NCI-H345 (cell line): Measurements from ENCODE around the gene GRIN3A.
"Not testable (repeated sequence)": the region's sequence is repeated elsewhere in the genome, so short reads cannot be mapped to it uniquely, and the experiment has no call there.

Experiments used
- DNase-seq: peaks from one replicate; lab custom pipeline; 2025; lab: John Stamatoyannopoulos, UW

The GRIN3A gene

DNA sequence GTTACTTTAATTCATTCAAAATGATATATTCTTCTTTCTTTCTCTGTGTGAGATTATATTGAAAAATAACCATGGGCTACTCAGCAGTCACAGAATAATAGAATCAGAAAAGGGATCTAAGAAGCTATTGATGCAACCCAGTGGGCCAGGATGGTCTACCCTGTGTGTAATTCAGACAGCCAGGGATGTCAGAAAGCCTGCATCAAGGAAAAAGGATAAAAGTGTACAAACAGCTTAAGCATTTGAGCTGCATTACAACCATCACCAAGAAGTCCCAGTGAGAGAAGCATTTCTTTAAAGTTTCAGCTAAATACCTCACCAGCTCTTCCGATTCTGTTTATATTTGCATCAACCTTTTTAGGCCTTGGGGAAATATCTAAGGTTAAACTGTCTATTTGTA, 105.8 kb downstream of the GRIN3A start:
- no peak for DNase-seq

DNA sequence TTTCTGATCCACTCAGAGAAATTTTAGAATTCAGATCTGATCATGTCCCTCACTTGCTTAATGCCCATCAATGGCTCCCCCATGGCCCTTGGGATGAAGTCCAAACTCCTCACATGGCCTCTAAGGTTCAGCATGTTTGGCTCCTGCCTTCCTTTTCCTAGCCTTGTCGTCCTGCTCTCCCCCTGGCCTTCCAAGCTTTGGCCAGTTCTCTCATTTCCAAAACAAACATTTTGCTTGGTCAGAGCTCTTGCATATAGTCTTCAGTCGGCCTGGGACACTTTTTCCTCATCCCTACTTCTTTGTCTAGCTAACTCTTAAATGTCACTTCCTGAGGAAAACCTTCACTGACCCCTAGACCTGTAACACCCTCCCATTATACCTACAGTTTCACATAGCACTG, 106.6 kb downstream of the GRIN3A start:
- no peak for DNase-seq

DNA sequence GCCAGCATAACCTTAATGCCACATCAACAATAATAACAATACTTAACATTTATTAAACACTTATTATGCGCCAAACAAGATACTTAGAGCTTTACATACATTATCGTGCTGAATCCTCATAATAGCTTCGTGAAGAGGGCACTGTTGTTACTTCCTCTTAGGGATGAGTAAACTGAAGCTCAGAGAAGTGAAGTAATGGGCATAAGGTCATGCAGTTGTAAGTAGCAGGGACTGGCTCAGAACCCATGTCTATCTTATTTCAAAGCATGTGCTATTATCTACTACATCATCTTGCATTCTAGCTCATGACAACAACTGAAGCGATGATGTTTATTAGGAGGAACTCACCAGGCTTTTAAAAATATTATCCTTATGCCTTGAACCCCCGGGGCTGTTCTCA, 108.8 kb downstream of the GRIN3A start:
- no peak for DNase-seq

DNA sequence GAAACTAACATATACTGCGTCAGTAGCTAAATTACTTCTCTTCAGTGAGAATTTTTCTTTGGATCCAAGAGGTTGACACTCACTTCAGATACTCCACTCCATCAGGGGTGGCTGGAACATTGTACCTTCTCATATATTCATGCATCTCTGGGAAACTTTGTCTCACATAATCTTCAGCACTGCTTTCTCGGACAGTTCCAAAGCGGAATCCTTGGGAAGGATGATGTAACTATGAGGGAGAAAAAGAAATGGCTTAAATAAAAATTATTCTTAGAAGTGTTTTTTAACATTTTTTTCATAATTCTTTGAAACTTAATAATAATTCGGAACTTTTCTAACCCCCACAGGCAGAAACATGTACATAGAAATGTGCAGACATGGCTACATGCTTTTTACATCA, 110.3 kb downstream of the GRIN3A start:
- DNase-seq = no peak

DNA sequence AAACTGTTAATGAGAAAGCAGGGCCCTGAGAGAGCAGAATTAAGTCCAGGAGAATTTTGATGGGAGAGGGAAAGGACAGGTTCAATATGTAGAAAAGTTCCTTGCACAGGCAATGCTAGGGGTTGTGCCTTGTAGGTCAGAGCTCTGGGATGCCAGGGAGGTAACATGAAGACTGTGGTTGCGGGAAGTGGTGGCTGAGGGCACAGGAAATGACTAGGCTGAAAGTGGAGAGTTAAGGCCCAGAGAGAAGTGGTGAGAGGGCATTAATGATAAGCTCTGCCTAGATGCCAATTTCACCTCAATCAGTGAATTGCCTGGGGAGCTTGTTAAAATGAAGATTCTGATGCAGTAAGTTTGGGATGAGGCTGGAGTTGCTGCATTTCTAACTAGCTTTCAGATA, 112.2 kb downstream of the GRIN3A start:
- DNase-seq = no peak

DNA sequence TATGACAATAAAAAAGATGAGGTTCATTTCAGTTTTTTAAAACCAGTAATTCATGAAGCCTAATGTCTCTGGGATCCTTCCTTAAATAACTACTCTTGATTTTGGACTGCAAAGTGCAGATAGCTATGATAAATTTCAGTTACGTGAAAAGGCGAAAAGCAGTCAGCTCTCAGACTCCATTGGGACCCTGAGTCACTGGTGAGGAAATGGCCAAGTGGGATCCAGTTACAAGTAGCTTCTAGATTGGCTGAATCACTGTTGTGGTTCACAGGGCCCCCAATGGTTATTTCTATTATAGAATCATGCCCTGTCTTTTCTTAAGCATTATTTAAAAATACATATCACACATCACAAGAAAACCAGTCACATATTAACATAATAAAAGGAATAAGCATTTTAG, 112.6 kb downstream of the GRIN3A start:
- no peak for DNase-seq

DNA sequence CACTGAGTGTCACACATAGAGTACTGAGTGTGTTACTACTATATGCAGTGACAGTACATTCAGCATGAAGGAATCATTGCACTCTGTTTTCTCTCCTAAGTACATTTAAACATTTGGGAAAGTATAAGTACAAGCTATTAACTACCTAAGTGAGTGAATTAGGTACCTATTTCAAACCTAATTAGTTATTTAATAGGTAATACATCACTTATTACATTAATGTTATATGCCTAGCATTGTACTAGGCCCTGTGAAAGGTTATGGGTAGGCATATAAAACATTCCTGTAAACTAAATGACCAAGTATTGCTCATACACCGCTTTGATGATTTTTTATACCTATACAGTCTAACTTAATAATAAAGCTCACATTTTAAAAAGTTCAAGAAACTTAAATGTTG, 118.0 kb downstream of the GRIN3A start:
- no peak for DNase-seq

DNA sequence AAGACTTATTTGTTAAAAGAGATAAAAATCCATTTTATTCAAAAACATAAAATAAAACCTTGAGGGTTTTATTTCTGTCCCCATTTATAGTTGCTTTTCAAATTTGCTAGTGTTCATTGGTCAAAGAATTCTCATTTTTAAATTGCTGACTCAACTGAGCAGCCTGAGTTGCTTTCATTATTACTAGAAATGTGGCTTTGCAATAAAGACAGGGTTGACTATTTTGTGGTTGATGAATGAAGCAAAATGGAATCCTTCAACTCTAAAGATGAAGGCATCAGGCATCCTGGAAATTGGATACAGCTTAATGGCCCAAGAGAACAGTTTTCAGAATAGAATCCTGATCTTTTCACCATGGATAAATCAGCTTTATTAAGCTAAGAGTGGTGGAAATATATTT, 119.7 kb downstream of the GRIN3A start:
- DNase-seq = no peak

DNA sequence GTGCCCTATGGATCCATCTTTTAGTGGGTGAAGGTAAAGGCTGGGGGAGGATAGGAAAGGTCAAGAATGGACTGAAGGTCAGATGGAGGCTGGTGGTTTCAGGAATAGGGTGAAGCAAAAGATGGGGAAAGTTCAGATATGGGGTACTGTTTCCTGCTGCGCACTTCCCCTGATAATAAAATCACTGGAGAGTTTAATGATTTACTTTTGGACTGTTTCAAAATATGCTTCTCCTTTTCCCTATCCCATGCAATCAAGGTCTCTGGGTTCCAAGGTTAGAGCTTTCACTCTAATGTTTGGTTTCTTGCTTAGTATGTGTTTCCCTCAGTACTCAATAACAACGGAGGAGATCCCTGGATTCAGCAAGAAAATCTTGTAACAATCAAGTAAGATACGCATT, 132.9 kb downstream of the GRIN3A start:
- no peak for DNase-seq

DNA sequence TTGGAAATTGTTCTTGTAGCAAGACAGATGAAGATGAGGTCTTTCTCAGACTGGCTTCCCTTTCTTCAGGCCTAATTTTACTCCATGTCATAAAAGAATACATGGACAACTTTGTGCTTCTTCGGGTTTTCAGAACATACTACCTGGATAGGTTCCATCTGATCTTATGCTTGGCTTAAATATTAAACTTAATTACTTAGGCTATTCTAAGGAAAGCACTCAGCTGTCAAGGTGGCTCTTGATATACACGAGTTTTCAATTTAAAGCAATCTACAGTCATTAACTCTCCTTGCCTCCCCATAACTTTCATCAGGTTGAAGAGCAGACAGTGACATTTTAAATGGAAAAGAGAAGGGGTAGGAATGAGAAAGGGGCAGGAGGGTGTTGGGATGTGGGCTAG, 134.2 kb downstream of the GRIN3A start:
- no peak for DNase-seq

DNA sequence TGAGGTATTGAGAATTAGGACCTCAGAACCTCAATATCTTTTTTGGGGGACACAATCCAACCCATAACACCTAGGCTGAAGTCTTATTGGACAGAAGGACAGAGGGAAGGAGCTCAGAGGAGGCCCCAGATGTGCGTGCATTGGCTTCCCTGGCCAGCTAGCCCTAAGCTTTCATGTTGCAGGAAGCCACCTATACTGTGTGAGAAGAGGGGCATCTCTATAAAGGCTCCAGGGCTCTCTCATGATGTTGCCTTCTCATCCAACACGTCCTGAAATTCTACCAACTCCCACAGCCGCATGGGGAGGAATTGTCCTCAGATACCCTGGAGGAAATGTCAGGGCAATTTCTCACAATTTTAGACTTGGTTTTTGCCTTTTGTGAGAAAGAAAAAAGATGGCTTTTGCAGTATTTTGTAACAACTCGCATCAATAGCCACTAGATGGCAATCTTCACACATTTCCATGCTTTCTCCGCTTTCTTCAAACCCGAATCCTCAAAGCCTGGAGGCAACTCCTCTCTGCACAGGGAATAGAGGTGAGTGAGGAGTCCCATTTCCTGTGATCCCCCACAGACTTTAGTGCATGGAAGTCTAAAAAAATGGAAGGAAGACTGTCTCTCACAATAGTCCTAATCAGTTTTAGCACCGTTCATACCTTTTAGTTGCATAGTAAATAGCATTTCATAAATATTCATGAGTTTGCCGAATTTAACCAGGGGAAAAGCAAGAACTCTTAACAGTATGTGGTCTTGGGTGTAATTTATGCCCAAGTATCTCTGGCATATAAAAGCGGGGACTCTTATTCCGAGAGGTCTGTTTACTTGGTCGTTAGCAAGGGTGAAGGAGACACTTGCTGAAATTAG, 136.3 kb downstream of the GRIN3A start:
- peak; percentile 77 for DNase-seq

DNA sequence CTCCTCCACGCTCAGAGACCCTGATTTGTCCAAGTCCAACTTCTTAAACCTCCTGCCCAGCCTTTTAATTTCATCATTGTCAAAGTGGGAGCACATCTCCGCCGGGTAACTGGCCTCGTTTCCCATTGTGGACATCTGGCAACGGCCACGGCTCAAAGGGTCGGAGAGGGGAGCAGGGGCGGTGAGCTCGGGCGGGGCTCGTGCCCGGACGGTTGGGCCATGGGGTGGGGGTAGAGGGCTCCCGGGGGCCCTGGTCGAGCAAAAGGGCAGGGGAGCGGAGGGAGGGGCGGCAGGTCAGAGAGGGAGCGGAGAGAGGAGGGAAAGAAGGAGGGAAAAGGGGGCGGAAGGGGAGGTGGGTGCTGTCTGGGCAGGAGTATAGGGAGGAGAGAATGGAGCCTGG, 143.7 kb downstream of the GRIN3A start, which contains the start of gene PPP3R2:
PPP3R2 (minus strand) TSS at position 174 of the 400 bp plus-strand sequence; CDS start at position 126, 48 bp downstream.
- no peak for DNase-seq

DNA sequence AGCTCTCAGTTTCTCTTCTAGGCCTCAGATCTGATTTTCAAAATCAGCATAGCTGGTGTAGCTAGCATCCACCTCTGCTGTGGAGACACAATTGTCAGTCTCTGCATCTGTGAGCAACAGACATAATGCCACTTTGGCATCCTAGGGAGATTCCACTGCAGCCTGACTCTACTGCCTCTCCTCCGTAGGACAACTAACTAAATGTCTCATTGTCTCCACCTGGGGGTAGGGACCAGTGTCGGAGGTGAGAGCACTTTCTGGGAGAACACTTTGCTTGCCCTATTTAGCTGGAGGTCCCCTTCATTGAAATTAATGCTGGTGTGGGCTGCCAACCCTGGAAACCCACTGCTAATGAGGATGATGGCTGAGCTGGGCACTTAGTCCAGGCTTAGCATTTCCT, 145.1 kb downstream of the GRIN3A start:
- no peak for DNase-seq

DNA sequence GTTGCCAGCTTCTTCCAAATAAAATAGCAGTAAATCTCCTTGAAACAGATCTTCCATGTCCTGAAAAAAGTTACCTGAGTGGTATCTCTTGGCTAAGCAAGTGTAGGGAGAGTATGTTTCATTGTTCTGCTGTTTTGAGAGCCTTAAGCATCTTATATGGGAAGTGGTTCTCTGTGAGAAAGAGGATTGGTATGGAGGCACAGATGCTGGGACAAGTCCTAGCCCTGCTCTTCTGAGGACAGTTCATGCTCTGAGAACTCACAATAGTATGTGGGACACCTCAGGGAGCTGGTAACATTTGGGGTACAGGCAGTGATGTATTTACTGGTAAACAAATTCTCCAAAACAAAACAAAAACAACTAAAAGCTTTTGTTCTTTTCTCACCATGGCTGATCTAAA, 145.7 kb downstream of the GRIN3A start:
- no peak for DNase-seq

DNA sequence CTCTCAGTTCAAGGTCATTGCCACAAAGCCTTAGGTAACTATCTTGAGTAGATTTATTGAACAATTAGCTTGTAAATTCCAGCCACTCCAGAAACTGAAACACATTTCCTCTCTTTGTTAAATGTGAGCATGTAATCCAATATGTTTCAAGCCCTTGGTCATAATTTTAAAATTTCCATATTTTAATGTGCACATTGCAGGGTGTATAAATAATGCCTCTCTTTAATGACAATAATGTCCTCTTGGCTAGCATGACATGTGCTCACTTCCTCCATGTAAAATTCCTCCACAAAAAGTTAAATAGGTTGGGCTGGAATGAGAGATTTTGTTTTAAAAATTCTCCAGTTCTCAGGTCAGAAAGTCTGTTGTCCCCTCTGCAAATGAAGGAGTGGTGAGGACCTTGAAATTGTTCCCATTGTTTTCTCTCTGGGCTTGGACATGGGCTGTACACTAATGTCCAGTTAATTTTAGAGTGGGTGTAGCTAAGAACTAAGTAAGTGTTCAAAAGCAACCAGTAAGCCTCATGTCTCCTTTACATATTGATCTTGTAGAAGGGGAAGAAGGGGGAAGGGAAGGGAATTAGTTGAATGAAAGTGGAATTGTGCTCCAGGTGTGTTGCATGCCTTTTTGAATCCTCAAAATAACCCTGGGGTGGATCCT, 146.5 kb downstream of the GRIN3A start:
- no peak for DNase-seq

DNA sequence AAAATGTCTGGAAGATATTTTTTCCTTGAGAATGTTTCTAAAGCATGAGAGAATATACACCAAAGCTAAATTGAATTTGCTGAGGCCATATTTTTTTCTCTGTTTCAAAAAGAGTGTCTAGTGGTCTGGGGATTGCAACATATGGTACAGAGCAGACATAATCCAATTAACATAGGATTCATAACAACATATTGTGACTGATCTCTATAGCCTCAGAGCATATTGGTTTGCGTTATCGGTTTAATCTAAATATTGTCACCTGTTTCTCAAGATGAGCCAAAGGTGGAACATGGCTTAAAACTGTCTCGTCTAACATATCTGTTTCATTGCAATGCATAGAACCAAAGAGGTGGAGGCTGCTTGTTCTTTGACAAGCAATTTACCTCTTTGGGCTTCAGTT, 147.5 kb downstream of the GRIN3A start:
- DNase-seq = no peak

DNA sequence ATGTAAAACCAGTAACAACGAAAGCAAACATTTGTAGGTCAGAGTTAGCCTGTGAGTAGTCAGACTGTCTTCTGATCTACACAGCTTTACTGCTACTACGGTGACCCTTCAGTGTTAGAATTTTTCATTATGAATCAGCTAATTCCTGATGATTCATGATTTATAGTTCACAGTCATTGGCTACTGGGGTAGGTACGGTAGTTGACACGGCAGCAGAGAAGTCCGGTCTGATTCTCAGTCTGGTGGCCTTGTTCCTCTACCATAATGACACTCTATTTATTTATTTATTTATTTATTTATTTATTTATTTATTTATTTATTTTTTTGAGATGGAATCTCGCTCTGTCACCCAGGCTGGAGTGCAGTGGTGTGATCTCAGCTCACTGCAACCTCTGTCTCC, 148.4 kb downstream of the GRIN3A start:
- DNase-seq = not testable (repeated sequence)

DNA sequence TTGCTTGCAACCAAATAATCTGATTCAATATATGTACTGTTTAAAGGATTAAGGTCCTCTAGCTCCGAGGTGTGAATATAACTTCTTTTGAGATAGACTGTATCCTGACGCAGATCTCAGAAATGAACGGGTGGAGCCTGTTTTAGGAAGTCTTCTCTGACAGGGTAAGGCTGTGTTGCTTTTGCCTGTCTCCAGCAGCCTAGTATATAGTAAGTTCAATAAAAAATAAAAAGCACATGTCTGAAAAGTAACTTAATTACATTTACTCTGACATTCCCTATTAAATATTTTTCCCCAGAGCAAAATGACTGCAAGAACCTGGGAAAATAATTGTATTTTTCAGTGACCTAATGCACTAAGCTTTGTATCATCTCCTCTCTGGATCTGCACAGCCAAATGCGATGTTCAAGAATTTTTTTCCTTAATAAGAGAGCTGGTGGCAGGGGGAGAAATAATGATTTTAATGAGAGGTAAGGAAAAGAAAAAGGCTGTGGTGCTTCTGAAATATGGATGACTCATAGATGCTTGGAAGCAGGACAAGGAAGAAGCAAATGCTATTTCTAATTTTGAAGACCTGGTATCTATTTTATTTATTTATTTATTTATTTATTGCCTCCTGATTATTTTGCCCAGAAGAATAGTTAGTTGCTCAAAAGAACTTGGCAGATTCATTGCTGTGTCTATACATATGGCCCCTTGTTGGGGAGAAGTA, 151.0 kb downstream of the GRIN3A start:
- no peak for DNase-seq

DNA sequence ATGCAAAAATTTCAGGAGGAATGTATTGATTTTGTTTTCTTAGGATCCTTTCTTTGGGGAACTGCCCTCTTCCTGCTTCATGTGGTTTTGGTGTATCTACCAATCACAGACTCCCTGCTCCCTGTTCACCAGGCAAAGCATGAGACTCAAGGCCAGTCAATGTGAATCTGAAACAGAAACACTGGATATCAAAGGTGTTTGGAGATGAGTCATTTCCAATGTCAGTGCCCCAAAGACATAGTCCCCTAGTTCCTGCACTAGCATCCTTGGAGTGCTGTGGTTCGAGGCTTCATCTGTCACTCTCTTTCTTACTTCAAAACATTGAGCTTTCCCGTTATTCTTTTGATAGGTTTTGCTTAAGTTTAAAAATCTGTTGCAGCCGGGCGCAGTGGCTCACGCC, 151.8 kb downstream of the GRIN3A start:
- DNase-seq = no peak

DNA sequence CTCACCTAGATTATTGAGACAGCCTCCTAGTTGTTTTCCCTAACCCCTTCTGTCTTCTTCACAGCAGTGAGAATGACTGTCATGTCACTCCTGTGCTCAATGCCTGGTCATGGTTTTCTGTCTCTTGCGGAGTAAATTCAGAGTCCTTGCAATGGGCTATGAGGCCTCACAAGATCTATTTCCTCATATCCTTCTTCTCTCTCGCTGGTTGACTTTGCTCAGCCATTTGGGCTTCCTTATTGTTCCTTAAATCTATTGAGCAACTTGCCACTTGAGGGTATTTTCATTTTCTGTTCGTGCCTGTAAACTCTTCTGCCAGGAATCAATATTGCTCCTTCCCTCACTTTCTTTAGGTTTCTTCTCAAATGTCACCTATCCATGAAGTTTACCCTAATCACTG, 152.7 kb downstream of the GRIN3A start:
- no peak for DNase-seq

DNA sequence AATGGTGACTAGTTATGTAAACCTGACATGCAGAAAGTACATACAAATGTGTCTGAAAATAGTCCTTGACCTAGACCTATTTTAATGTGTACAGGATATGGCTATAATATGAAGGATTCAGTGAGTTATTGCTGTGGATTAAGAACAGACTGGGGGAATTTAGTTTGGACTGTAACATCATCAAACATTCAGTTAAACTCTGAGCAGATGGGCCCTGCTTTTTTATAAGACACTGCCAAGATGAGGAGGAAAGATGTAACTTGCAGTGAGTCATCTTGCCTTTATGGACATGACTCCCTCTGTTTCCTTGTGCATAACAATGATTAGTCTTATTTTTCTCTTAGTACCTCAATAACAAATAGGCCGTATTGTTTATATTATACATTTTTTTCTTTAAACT, 155.9 kb downstream of the GRIN3A start:
- no peak for DNase-seq

DNA sequence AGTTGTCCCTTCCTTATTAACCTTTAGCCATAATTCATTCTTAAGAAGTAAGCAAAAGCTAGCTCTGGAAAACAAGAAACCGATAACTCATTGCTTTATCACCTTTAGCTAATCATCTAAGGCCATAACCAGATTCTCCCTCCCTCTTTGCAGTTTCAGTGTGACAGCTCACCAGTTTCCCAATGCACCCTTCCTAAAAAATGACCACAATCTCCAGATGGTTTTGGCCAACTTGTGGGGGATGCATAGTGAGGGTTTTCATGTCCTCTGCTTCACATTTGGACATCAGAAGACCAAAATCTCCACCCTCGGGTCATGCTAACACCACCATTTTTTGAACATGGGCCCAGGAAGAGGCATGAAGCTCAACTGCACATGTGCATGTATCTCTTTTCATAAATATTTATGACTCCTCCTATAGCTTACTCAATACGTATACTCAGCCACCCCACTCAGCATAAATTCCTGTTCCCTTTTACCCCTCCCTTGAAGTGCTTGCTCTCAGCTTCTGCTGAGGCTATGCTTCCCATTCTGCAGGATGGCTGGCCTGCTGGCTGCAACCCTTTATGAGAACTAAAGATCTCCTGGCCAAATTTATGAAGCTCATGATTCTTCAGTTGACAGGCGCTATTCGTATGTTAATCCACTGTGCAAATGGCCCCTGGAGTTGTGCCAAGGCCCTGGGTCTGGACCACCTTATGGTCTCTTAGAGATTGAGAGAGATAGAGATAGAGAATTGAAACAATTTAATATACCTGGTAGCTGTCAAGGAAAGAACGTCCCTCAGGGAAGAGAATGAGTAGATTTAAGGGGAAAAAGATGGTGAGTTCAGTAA, 158.5 kb downstream of the GRIN3A start:
- DNase-seq = no peak
